GM04504 (cell line): Measurements from ENCODE around the gene PRSS27.
"Not testable (repeated sequence)": the region's sequence is repeated elsewhere in the genome, so short reads cannot be mapped to it uniquely, and the experiment has no call there.

ENCODE experiments used
- DNase-seq: peaks from one replicate; pipeline ENCODE4 v3.0.0-alpha.2; 2012; ENCODE audit warnings: low read depth

The PRSS27 gene

DNA sequence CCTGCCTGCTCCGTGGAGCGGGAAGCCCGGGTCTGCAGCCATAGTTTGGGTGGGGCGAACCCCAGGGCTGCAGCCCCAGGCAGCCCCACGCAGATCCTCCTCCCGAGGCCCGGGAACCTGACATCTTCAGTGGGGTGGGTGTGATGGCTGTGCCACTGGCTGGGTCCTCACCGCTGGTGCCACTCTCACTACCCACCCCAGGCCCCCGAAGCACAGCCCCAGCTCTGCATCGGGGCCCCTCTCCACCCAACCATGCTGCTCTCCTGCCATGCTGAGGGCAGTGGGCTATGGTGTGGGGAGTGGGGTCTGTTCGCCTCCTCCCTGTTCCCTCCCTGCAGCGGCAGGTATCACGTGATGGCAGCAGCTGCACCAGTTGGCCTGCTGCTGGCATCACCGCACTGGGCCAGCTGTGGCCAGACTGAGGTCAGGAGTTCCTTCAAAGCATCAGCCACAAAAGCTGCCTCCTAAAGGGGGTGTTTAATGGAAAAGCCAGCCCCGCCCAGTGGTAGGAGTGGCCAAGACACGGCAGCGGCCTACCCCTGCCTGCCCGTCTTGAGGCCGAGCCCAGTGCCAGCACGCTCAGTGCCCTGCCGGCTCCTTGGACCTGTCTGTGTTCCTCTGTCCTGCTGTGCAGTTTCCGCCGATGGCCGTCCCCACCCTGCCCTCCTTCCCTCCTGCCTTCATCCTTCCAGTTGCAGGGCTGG lies 26.9 kb downstream of the PRSS27 start:
- no peak for DNase-seq

DNA sequence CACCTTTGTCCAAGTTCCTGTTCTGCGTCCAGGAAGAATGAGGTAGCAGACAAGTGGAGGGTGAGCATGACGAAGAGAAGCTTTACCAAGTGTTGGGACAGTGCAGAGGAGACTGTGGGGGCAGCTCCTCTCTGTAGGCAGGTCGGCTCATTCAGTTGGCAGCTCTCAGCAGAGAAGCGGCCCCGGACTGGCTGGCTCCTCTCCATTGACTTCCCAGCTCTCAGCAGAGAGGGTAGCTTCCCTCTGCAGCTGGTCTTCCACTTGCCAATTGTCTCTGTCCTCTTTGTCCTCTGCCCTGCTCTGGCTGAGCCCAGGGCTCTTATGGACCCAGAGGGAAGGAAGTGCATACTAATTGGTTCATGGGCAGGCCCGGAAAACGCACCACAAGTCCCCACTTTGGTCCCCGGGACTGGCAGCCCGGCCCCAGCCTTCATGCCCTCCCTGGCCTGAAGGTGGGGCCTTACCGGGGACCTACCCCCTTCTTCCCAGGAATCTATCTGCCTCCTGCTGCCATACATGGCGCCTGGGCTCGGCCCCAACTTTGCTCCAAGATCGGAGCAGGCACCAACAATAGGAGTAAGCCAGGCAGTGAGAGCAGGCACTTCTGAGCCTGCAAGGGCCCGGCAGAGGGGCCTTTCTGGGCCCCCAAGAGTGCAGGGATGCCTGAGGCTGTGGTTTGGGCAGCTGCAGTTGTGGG lies 27.6 kb downstream of the PRSS27 start:
- no peak for DNase-seq

DNA sequence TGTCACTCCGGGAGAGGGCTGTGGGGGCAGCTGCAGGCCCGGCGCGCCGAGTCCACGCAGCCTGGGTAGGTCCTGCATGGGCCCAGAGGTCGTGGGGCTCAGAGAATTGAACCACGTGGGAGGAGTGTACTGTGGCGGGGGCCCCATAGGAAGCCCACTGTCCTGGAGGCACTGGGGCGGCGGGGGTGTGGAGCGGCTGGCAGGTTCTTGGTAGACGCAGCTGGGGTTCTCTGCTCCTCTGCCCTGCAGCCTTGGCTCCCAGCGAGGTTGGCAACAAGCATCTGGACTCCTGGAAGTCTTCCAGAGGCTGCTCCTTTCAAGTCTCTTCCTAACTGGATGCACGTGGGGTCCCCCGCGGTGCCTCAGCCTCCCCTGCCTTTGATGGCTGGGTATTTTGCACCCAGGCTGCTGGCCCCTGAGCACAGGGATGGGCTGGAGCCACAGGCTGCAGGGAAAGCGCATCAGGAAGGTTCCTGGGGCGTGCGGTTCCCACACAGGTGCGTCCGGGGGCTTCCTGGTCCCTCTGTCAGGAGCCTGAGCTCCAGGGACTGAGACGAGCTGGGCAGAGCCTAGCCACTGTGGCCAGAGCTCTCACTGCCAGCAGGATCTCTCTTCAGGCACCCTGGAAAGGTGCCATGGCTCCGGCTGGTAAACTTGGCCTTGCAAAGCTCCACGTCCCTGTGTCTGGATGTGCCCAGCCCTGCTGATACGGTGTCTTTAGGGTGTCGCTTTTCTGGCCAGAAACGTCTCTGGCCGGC lies 28.4 kb downstream of the PRSS27 start:
- no peak for DNase-seq

DNA sequence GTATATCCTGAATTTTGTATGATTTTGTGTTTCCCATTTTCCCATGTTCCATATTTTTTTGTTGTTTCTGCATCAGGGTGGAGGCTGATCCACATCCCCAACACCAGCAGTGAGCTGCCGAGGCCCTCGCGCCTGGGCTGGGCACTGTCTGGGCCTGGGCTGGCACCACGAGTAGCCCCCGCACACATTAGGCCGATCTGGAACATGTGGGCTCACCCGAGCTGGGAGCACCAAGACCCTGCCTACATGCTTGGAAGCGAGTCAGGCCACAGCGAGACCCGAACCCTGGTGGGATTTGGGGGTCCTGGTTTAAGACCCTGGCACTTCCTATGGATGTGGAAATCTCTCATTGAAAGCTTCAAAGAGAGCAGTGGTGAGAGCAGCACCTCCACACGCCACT lies 29.2 kb downstream of the PRSS27 start:
- DNase-seq, result no peak

DNA sequence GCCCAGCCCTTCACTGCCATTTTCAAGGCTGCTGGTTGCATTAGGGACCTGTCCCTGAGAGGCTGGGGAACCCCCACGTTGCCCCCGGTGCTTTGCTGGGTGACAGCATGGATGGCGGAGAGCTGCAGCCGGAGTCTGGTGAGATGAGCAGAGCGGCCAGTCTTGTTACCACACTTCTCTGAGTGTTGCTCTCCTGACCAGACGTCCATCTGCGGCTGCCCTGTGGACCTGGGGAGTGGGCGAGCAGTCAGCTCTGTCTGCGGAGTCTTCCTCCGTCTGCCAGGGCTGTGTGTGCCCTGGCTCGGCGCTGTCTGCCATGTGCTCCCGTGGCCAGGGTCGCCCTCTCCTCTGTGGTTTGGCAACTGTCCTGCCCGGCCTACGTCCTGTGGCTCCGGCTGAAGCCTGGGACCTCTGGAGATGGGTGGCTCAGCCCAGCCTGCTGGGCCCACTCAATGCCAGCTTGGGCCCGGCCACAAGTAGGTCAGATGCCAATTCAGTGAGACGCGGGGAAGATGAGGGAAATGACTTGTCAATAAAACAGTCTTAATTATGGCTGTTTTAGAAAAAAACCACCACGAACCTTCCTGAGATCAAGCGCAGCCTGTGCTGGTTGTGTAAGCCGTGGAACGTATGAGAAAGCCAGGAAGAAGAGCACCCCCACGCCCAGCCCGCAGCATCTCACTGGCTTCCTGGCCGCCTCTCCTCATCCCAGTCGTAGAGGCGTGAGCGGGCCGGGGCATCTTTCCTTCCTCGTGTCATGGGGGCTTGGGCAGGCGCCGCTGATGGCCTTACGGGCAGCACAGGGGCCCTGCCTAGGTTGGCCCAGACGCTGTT lies 29.8 kb downstream of the PRSS27 start:
- DNase-seq, result no peak

DNA sequence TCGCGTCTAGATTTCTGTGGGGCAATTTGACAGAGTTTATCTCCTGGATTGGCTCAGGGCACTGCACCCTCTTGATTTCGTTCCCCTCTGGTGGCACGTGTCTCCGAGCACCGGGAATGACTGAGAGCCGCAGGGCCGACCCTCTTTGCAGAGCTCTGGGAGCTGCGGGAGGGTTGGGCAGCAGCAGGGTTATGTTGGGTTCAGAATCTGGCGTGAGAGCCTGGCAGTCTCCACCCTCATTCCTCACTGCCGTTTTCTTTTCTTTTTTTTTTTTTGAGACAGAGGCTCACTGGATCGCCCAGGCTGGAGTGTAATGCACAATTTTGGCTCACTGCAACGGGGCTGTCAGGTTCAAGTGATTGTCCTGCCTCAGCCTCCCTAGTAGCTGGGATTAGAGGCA lies 30.6 kb downstream of the PRSS27 start:
- DNase-seq, result not testable (repeated sequence)

DNA sequence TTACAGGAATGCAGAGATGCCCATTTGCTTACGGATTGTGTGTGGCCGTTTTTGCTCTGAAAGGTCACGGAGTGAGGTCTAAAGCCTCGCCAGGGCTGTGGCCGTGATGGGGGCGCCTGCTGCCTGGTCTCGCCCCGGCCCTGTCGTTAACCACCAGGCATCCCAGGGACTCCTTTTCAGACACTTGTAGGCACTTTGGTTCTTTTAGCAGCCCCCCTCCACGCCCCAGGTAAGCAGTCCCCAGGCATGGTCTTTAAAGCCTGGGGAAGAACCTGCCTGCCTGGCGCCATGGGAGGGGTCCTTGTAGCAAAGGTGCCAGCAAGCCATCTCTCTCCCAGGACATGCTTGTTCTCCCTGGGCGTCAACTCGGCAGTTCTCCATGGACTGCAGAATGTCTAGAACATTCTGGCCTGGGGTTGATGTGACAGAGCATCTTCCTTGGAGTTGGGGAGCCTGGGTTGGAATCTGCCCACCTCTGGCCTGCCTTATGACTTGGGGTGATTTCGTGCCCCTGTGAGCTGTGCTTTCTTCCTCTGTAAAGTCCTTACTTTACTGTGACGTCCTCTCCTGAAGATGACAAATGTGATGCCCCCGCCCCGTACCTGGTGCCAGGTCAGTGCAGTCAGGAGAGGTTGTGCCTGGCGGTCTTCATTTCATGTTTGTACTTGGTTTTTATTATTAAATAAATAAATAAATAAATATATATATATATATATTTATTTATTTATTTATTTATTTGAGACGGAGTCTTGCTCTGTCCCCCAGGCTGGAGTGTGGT lies 32.3 kb downstream of the PRSS27 start:
- no peak for DNase-seq

DNA sequence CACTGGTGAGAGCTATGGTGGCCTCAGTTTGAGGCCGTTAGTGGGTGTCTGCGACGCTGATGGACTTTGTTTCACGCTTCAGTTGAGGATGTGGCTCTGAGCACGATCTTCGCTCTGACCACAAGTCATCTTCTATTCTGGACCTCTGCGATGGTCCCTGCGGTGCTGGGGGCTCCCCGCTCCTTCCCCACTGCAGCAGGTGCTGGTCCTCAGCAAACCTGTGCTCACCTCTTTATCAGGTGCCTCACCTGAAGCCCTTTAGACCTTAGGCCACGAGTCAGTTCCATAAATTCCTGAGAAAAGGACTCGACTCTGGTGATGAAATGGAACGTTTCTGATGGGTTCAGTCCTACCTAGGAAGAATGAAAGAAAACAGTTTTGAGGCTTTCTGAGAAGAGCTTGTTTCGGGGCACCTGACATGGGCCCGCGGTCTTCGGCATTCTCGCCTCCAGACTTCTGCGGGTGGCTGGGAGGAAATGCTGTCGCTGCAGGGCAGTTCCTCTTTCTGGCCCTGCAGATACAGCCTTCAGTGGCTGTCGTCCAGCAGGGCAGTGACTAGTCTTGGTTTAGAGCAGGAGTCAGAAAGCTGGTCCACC lies 33.0 kb downstream of the PRSS27 start:
- no peak for DNase-seq

DNA sequence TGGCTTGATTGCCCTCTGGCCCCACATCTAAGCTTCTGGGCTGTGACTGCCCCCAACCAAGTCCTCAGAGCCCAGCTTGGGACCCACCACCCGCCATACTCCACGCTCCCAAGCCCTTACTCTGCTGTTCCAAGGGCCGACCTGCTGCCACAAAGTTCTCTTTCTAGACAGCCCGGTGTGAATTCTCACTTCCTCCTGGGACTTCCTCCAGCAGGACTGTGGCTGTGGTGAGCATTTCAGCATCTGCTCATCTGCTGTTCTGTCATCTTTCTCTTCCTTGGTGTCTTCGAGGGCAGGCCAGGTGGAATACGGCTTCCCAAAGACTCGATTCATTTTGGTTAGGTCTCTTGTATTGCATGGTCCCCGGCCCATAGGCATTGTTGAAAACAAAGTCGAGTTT lies 33.9 kb downstream of the PRSS27 start:
- not testable (repeated sequence) for DNase-seq

DNA sequence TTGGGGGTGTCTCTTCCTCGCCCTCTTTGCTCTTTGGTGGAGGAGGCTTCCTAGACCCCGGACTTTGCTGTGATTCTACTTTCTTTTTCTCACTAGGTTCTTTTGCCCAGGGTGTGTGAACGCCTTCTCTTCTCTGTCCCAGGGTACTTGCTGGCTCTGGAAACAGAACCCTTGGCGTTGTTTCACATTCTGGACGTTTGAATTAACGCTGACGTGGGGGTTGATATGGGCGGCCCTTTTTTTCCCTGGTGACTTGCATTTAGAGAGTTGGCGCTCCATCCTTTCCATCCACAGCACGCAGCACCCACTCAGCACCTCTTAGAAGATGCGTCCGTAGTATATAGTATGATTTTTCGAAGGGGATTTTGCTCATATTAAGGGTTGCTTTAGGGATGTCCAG lies 37.0 kb downstream of the PRSS27 start:
- not testable (repeated sequence) for DNase-seq

DNA sequence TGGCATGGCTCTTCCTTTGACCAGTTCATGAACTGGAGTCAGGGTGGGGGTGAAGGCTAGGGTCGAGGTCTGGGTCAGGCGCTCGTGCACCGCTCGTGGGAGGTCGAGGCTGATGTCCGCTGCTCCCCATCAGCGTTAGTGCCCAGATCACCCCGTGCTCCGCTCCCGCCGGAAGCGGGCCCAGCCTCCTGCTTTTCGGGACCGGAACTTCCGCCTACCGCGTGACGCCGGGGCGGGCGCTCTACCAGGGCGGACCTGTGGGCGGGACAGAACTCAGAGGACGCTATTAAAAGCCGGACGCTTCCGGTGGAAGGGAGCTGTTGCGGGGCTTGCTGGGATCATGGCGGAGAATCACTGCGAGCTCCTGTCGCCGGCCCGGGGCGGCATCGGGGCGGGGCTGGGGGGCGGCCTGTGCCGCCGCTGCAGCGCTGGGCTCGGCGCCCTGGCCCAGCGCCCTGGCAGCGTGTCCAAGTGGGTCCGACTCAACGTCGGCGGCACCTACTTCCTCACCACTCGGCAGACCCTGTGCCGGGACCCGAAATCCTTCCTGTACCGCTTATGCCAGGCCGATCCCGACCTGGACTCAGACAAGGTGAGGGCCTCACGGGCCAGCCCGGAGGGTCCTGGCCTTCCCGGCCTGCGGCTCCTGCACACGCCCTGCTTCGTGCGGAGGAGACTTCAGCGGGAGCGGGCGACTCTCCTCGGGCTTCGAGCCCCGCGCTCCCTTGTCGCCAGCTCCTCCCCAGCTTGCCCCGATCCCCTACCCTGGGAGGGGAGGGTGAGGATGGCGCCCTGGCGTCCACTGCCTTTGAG lies 37.6 kb downstream of the PRSS27 start, which contains the start of gene KCTD5:
Gene KCTD5 (plus strand): TSS at position 315 of the 813 bp plus-strand sequence. CDS start 26 bp downstream, at position 341.
- peak; percentile 90 for DNase-seq

DNA sequence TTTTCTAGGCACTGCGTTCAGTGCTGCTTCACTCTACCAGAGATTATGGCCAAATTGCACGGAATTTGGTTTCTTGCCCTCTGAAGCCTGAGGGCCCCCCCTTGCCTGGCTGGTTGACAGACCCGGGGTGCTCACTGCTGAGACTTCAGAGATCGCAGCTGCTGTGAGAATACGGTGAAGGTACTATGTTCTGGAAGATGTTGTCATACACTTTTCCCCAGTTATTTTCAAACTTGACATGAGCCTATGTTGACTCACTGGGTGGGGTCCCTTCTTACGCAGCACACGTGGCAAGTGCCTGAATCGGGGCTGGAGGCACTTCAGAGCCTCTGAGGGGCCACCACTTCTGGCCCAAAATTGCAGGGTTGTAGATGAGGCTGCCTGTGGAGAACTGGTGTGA lies 39.7 kb downstream of the PRSS27 start:
- DNase-seq, result not testable (repeated sequence)

DNA sequence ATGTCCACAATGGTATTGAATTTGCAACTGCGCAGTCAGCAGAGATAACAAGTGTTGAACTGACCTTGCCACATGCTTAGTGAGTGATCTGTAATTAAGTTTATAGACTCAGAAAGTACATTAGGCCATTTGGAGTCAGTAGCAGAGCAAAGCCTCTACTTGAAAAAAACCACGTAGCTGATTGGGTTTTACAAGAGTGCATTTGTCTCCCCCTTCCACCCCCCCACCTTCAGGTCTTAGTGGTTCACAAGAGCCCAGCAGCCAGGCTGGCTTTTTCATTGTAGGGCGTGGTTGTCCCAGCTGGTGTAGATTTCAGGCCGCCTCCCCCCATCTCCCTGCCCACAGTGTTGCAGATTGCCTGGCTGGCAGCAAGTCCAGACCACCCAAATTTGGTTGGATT lies 40.1 kb downstream of the PRSS27 start:
- not testable (repeated sequence) for DNase-seq

DNA sequence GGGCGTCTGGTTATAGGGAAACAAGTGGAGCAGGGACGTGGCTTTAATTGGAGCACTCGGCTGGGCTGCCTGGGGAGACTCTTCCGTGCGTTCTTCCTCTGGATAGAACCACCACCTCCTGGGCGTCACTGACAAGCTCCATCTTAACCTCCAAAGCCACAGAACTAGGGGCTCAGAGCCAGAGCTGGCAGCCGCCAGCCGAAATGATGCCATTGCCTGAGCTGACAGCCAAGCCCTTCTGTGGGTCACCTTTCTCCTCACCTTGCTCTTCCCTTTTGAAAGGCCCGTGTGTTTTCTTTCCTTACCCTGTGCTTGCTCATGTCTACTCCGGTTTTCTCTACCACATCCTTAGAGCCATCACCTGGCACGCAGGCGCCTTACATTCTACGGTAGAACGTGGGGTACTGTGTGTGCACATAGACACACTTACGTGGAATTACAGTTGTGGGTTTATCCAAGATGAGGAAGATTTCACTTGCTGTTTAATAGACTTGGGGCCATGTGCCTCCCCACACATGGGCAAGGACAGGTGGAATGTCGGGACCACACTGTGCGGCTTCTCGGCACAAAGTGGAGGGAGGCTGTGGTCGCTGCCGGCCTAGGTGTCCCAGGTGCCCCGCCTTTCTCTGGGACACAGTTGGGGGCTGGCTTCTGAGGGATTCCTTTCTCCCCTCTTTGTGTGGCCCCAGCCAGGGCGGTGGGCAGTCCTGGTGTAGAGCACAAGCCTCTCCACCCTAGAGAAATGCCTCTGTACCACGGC lies 41.6 kb downstream of the PRSS27 start:
- not testable (repeated sequence) for DNase-seq

DNA sequence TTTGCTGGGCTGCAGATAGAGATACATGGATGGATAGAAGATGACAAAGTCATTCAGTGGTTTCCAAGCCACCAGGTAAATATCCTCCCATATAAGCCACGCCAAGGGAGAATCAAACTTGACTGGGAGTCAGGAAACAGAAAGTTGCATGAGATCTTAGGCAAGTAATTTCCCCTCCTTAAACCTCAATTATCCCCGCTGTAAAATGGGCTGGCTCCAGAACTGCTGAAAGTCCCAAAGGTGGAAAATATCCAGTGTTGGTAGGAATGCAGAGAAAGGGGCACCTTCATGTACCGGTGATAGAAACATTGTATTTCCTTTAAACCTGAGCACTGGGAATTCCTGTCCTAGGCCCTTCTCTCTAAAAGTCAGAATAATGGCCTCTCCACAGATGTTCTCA lies 43.1 kb downstream of the PRSS27 start:
- not testable (repeated sequence) for DNase-seq

DNA sequence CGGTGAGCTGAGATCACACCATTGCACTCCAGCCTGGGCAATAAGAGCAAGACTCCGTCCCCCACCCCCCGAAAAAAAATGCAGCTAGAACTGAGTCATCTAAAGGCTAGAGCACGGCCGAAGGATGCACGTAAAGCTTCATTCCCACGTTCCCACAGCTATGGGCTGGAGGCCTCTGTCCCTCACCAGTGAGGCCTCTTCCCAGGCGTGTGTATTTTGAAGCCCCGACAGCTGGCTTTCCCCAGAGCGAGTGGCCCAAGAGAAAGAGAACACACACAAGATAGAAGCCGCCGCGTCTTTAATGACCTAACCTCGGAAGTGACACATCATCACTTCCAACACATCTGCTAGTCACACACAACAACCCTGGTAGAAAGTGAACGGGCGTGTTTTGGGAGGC lies 44.3 kb downstream of the PRSS27 start:
- no peak for DNase-seq

DNA sequence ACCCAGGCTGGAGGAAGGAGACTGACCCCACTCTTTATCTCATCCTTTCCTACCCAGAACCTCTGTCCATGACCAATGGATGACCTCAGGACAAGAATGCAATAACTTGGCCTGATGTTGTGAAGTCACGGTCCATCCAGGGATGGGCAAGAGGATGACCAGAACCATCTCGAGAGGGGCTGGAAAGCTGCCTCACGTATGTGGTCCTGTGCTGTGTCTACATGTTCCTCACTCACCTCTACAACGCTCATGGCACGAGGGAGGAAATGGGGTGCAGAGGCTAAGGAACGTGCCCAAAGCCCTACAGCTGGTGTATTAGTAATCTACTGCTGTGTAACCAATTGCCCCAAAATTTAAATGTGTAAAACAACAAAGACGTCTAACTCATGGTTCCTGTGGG lies 45.0 kb downstream of the PRSS27 start:
- no peak for DNase-seq

DNA sequence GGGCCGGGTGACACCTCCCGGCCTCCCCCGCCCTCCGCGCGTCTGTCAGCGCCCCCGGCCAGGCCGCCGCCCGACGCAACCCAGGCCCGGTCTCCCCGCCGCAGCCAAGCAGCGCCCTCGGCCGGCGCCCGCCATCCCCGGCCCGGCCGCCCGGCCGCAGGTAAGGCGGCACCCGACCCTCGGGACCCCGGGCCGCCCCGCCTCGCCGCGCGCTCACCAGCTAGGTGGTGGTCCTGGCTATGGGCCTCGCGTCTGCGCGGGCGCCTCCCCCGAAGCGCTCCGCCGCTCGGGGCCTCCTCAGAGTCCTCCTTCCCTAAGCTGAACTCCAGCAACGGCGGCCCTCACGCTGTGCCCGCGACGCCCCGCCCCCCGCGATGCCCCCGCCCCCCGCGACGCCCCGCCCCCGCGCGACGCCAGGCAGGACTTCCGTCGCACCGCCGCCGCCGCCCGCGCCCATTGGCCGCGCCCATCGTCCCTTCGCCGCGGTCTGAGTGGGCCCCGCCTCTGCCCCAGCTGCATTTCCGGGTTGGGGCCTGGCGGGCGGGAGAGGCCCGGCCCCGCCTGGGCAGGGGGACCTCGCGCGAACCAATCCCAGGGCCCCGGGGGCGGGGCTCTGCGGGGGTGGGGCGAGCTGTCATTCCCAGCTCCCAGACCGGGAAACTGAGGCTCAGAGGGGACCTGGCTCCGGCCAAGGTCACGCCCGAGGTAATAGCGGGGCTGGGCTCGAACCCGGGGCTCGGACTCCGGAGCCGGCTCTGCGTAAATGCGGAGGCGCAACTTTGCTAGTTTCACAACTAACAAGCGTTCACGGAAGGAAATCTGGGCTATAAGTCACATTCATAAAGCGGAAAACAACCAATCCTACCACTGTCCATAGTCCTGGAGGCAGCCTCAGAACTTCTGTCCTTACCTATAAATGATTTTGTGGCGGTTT lies 46.7 kb downstream of the PRSS27 start:
- peak; percentile 86 for DNase-seq
